Measurements from ENCODE around the gene RGMA. TPM values are rescaled to one million over a fixed set of nuclear protein-coding genes. Genes with fewer than 3 reads are reported as not detected.

The RGMA gene
- total and polyA plus RNA-seq, 2 of the 8 experiments (the other 6 are each of a cell fraction or from before 2014, with no cell fraction given), result 19.9 to 39.8 TPM

GRCh38 chr15:93086791-93087190 lies 2.2 kb downstream of the RGMA start:
- Histone ChIP-seq H3K36me3 (ENCODE audit: control insufficient read depth in 2 of 4, insufficient read depth in 4 of 4, low read length in 3 of 4) (no peaks in the 10 kb centered on the region; a peak in 1 of 8 replicates), H2BK12ac (ENCODE audit: low read depth, low read length) (no peak overlapping the region), H3K14ac (ENCODE audit: insufficient read length) (no peak overlapping the region), H3K27me3 (replicated peaks in 1 of 4; ENCODE audit: control insufficient read depth in 3 of 4, extremely low read depth in 1 of 4, insufficient read depth in 3 of 4, low read length in 3 of 4) (peaks cover 11 to 31% (median 27%) of the 10 kb centered on the region in 4 experiments), H2BK15ac (ENCODE audit: low read length) (no peak overlapping the region), H2BK5ac (ENCODE audit: low read depth, low read length) (no peak overlapping the region), H3K27ac (ENCODE audit: low read depth, low read length) (no peak overlapping the region), H4K91ac (replicated peaks; ENCODE audit: insufficient read length, low read length) (no peak overlapping the region), H3K4ac (replicated peaks; ENCODE audit: insufficient read length, low read depth, low read length) (no peak overlapping the region), H4K5ac (ENCODE audit: insufficient read length, low read depth, low read length) (no peak overlapping the region), H3K56ac (replicated peaks; ENCODE audit: insufficient read length, low read depth, low read length) (no peak overlapping the region), H3K4me1 (replicated peaks in 1 of 4; ENCODE audit: control insufficient read depth in 3 of 4, insufficient read depth in 4 of 4, low read length in 3 of 4) (peaks cover 0 to 12% (median 1%) of the 10 kb centered on the region in 4 experiments; a peak in 6 of 7 replicates), H3K18ac (ENCODE audit: extremely low read depth, low read length) (no peak overlapping the region), H3K23me2 (ENCODE audit: low read depth, low read length) (peaks cover 16% of the 10 kb centered on the region; the same call in 1 of the 2 replicates), H2AK5ac (ENCODE audit: low read depth, low read length) (no peak overlapping the region), H3K4me2 (ENCODE audit: insufficient read depth in 1 of 2, low read depth in 2 of 2, low read length in 2 of 2) (no peak overlapping the region; a peak in 1 of 4 replicates), H3K4me3 (ENCODE audit: extremely low read depth in 1 of 4, insufficient read depth in 2 of 4, low read depth in 3 of 4, low read length in 4 of 4) (no peak overlapping the region), H2BK120ac (replicated peaks; ENCODE audit: low read depth, low read length) (no peak overlapping the region), H3K9ac (replicated peaks in 1 of 4; ENCODE audit: extremely low read depth in 1 of 4, low read depth in 3 of 4, low read length in 3 of 4) (no peak overlapping the region), H3K23ac (ENCODE audit: insufficient read length) (no peak overlapping the region), H2AFZ (ENCODE audit: low read length) (no peak overlapping the region), H3K79me1 (ENCODE audit: low read depth, low read length) (0 out of 2 replicates have a peak, but pooled peaks cover 2% of the 10 kb centered on the region), H4K20me1 (replicated peaks in 1 of 2; ENCODE audit: control insufficient read depth in 1 of 2, insufficient read depth in 2 of 2, low read length in 2 of 2) (peaks cover 0 to 4% of the 10 kb centered on the region in 2 experiments), H2BK20ac (ENCODE audit: low read length) (no peak overlapping the region), H4K8ac (ENCODE audit: extremely low read depth, insufficient read depth, low read length) (no peak overlapping the region), H3K9me3 (ENCODE audit: insufficient read depth in 2 of 2, low read depth in 1 of 2, low read length in 1 of 2) (no peaks in the 10 kb centered on the region), H3K79me2 (ENCODE audit: control insufficient read depth in 1 of 2, insufficient read depth in 2 of 2, low read length in 2 of 2) (peaks cover 0 to 26% of the 10 kb centered on the region in 2 experiments; a peak in 2 of 4 replicates)
- FAIRE-seq (no peak), DNase-seq (ENCODE audit: low read depth in 1 of 2, low spot score in 2 of 2) (no peak)
- WGBS, 2 experiments (ENCODE audit: extremely low coverage in 1 of 2, insufficient coverage in 1 of 2, insufficient read length in 1 of 2, insufficient replicate concordance in 2 of 2, low coverage in 1 of 2, low lambda C conversion rate in 2 of 2, missing lambda C conversion rate in 1 of 2), result 83% methylated on average over 2 of the region's 2 CpGs; no CpG with 5 or more reads in 1 of the 2 experiments
- ChIA-PET POLR2A (ENCODE audit: partially characterized antibody) (no interaction called here), CTCF (ENCODE audit: partially characterized antibody) (interaction anchor here (0.6 to 3.6 kb wide), 12 partner anchors 9 to 429 kb away, joined by 3 to 41 read pairs (median 6); no protein-coding TSS in a partner anchor)
- TF ChIP-seq SIX5 (IDR thresholded peaks at IDR 0.05; ENCODE audit: low read depth, low read length) (no peak), USF2 (IDR thresholded peaks at IDR 0.05; ENCODE audit: low read length) (no peak), TEAD4 (IDR thresholded peaks at IDR 0.05; ENCODE audit: low read depth, low read length) (no peak), SP2 (IDR thresholded peaks at IDR 0.05; ENCODE audit: low read length) (no peak), POU5F1 (IDR thresholded peaks at IDR 0.05; ENCODE audit: low read depth, low read length) (no peak), NRF1 (IDR thresholded peaks at IDR 0.05; ENCODE audit: low read depth, low read length) (no peak), TAF7 (optimal IDR thresholded peaks at IDR 0.05; ENCODE audit: borderline replicate concordance, low read depth, low read length) (no peak), RFX5 (IDR thresholded peaks at IDR 0.05; ENCODE audit: borderline replicate concordance, low read depth, low read length) (no peak), MAFK (IDR thresholded peaks at IDR 0.05; ENCODE audit: low read depth, low read length) (no peak), CEBPB (IDR thresholded peaks at IDR 0.05; ENCODE audit: low read depth, low read length) (no peak), RNF2 (IDR thresholded peaks at IDR 0.05; ENCODE audit: borderline replicate concordance, low read depth, low read length, missing control alignments, poor library complexity, severe bottlenecking) (no peak)

All from H1 (cell line).